CD4-positive, alpha-beta T cell (primary cell): ENCODE measurements around the gene TRIP10. TPM values are rescaled to one million over a fixed set of nuclear protein-coding genes. Genes with fewer than 3 reads are reported as not detected.
A peak's percentile ranks its signal among the peaks of the same experiment; 100 is the strongest.

Experiments used
- ATAC-seq: fragments of 200-7000 bp; cut with Tn5 transposase; one replicate; pipeline ENCODE4 v1.10.0; 2022; ENCODE audit warnings: mild to moderate bottlenecking; ENCODE audit not compliant: poor library complexity
- CTCF ChIA-PET: fragments of 350-600 bp; sonication (Branson Sonifier 250); formaldehyde crosslinking; loops from one replicate; lab custom pipeline; 2021; ENCODE audit warnings: antibody characterized with exemption, inconsistent platforms; lab: Charles Lee
- POLR2A ChIA-PET: fragments of 350-600 bp; sonication (Branson Sonifier 250); formaldehyde crosslinking; loops from one replicate; lab custom pipeline; 2021; ENCODE audit warnings: antibody characterized with exemption, inconsistent platforms; lab: Charles Lee
- DNase-seq, 14 experiments: peaks; one replicate each; pipeline ENCODE4 v3.0.0-alpha.2; 2013 to 2020; ENCODE audit warnings: mixed read lengths in 2 of 14
- H3K27ac ChIP-seq, 2 donors: one replicate each; pipeline versions ENCODE4 v1.5.1 to v1.7.0; 2013; ENCODE audit warnings: low read length in 2 of 2, low read depth in 1 of 2, mild to moderate bottlenecking in 1 of 2
- H3K27me3 ChIP-seq, 2 experiments: 1 replicate in 1 of 2; 2 replicates in 1 of 2; pipeline versions ENCODE4 v1.6.1 to v1.7.0; 2013; ENCODE audit warnings: low read length in 2 of 2, control low read depth in 1 of 2, mild to moderate bottlenecking in 1 of 2, moderate library complexity in 1 of 2; ENCODE audit not compliant: insufficient read depth in 2 of 2, control insufficient read depth in 1 of 2
- H3K36me3 ChIP-seq: one replicate; pipeline ENCODE4 v1.6.1; 2013; ENCODE audit warnings: low read length, control low read depth; ENCODE audit not compliant: insufficient read depth
- H3K4me1 ChIP-seq: one replicate; pipeline ENCODE4 v1.6.1; 2013; ENCODE audit warnings: low read length, control low read depth; ENCODE audit not compliant: insufficient read depth
- H3K4me3 ChIP-seq: one replicate; pipeline ENCODE4 v1.5.1; 2013; ENCODE audit warnings: mild to moderate bottlenecking, low read length, moderate library complexity
- H3K9me3 ChIP-seq, 2 experiments: 1 replicate in 1 of 2; 2 replicates in 1 of 2; pipeline versions ENCODE4 v1.6.1 to v1.7.0; 2013; ENCODE audit warnings: low read length in 2 of 2, mild to moderate bottlenecking in 2 of 2, control low read depth in 1 of 2, moderate library complexity in 1 of 2; ENCODE audit not compliant: control insufficient read depth in 1 of 2, insufficient read depth in 1 of 2
- H3K27ac Mint-ChIP-seq: one replicate; pipeline ENCODE4 v1.8.0; 2020; ENCODE audit warnings: mixed read lengths
- H3K27me3 Mint-ChIP-seq: one replicate; pipeline ENCODE4 v1.8.0; 2021; ENCODE audit warnings: mixed read lengths
- H3K36me3 Mint-ChIP-seq: one replicate; pipeline ENCODE4 v1.8.0; 2021; ENCODE audit warnings: low read depth, mixed read lengths
- H3K4me1 Mint-ChIP-seq: one replicate; pipeline ENCODE4 v1.8.0; 2021; ENCODE audit warnings: low read depth, mixed read lengths
- H3K4me3 Mint-ChIP-seq: one replicate; pipeline ENCODE4 v1.8.0; 2020; ENCODE audit warnings: mild to moderate bottlenecking, mixed read lengths
- H3K9me3 Mint-ChIP-seq: one replicate; pipeline ENCODE4 v1.8.0; 2020; ENCODE audit warnings: mixed read lengths
- CTCF ChIP-seq: fragments of 200-600 bp; IDR thresholded peaks from one replicate; pipeline ENCODE4 v1.8.0; 2022; ENCODE audit warnings: antibody characterized with exemption, mild to moderate bottlenecking
- intact Hi-C, 2 experiments: fragments of 100-400 bp; cut with DNase I in 1 of 2; cut with micrococcal nuclease in 1 of 2; formaldehyde crosslinking; loops; one replicate each; pipeline versions ENCODE4 v1.15.1 to v1.9.0; 2023 to 2025; cut with DNase I, micrococcal nuclease
- total RNA-seq, 174 experiments: library from RNA in 2 of 174; stranded (reverse) in 2 of 174; gene quantifications; one replicate each; pipeline ENCODE4 v1.2.3 and lab custom pipeline; 2021 to 2026

Gene TRIP10
- total RNA-seq, 2 experiments from 2014 or later: 1.6 to 1.9 TPM

GRCh38 chr19:6753178-6754031 lies 13.9 kb downstream of the TRIP10 start:
- Histone ChIP-seq H3K27ac (peak overlapping the region; percentile 2 to 15), H3K4me3 (peak overlapping the region; percentile 47), H3K9me3 (no peaks in the 10 kb centered on the region), H3K27me3 (no peaks in the 10 kb centered on the region), H3K4me1 (peaks cover 14% of the 10 kb centered on the region), H3K36me3 (peaks cover 71% of the 10 kb centered on the region)
- Mint-ChIP-seq H3K9me3 (no peaks in the 10 kb centered on the region), H3K4me1 (peaks cover 11% of the 10 kb centered on the region), H3K4me3 (peak overlapping the region; percentile 79), H3K27me3 (no peaks in the 10 kb centered on the region), H3K27ac (peak overlapping the region; percentile 80), H3K36me3 (peaks cover 83% of the 10 kb centered on the region)
- ChIA-PET CTCF (interaction anchor here (0.9 to 1.7 kb wide), 3 partner anchors 15 to 110 kb away, joined by 3 to 8 read pairs (median 6); no protein-coding TSS in a partner anchor), POLR2A (interaction anchor here (1.0 to 1.5 kb wide), 3 partner anchors 14 to 110 kb away, joined by 3 read pairs; partner anchors contain the start of genes TRIP10 and VAV1)
- peak; percentile 58 to 89 (median 73) for DNase-seq
- intact Hi-C loops: loop anchor here (1.0 to 5.0 kb wide), 5 partner anchors 13 to 236 kb away; partner anchors contain the start of genes GPR108 (in 1 of the 2), SH2D3A (in 1 of the 2) and TRIP10 (in 1 of the 2)
- TF ChIP-seq CTCF: peak; percentile 59
- ATAC-seq: peak; percentile 92

GRCh38 chr19:6754136-6754535 lies 14.7 kb downstream of the TRIP10 start:
- CTCF ChIA-PET: interaction anchor here (1.3 to 1.7 kb wide), 2 partner anchors 48 to 109 kb away, joined by 6 to 8 read pairs; no protein-coding TSS in a partner anchor
- peak overlapping the region; percentile 80 for H3K27ac Mint-ChIP-seq
- intact Hi-C loops: loop anchor here in 1 of 2 experiments (5.0 kb wide), 1 partner anchor 237 kb away; no protein-coding TSS in a partner anchor

More at GRCh38 chr19:6754136-6754535, 14.7 kb downstream of the TRIP10 start:
- H3K27ac ChIP-seq: peak overlapping the region in 1 of 2 donors; percentile 2
- Mint-ChIP-seq H3K4me3 (no peak overlapping the region), H3K4me1 (peaks cover 11% of the 10 kb centered on the region), H3K9me3 (no peaks in the 10 kb centered on the region), H3K36me3 (peaks cover 81% of the 10 kb centered on the region), H3K27me3 (no peaks in the 10 kb centered on the region)
- peaks cover 71% of the 10 kb centered on the region for H3K36me3 ChIP-seq
- DNase-seq (no peak), ATAC-seq (no peak)
- POLR2A ChIA-PET: interaction anchor here (1.5 to 1.6 kb wide), 2 partner anchors 15 to 16 kb away, joined by 3 to 5 read pairs; partner anchors contain the start of genes GPR108 and TRIP10
- no peaks in the 10 kb centered on the region for H3K27me3 ChIP-seq
- no peak overlapping the region for H3K4me3 ChIP-seq
- H3K4me1 ChIP-seq: peaks cover 14% of the 10 kb centered on the region
- no peaks in the 10 kb centered on the region for H3K9me3 ChIP-seq
- no peak for TF ChIP-seq CTCF
